HG02759 (cell line): Measurements from ENCODE around the gene SCRG1.

Source experiments
- ATAC-seq: cut with Tn5 transposase; IDR thresholded peaks from one replicate; pipeline ENCODE4 v1.9.1; 2021; ENCODE audit warnings: mild to moderate bottlenecking, moderate library complexity; ENCODE audit not compliant: unreplicated experiment

Gene SCRG1

DNA sequence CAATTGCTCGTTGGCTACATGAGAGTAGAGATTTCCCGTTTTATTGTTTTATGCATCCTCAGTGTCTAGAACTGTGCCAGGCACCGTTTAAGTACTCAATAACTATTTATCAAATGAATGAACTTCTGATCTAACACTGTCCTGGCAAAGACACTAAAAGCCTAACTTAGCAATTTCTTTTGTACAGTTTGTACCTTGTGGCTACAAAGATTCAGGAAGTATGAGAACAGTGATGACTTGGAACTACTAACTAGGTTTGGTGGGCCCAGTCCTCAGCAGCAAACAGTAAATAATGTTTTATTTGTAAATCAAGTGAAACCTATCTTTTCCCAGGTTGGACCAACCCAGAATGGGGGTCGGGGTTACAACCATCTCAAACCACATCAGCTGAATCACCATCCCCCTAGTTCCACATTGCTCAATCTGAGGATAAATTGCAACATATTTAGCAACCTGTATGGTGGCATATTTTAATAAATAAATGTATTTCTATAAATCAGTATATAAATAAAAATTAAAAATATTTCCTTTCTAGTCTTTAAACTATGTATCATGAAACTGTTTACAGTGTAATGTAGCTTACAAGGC is 12.3 kb upstream of the SCRG1 start:
- no peak for ATAC-seq

DNA sequence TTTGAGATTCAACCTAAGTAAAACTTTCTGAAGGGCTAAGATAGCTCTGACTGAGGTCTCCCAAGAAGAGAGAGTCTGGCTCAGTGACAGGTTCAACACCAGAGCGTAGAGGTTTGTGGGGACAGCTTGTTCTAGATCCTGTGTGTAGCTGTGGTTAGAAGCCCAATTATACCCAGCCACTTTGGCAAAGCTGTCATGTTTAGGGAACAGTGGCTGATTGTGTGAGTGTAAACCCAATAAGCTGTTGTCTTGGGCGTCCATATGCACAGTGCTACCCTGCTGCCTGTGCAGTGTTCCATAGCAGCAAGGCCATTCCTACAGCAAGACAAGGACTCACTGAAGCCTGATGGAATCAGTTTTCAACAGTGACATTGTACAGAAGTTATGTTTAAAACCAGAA is 11.2 kb upstream of the SCRG1 start:
- ATAC-seq: no peak

DNA sequence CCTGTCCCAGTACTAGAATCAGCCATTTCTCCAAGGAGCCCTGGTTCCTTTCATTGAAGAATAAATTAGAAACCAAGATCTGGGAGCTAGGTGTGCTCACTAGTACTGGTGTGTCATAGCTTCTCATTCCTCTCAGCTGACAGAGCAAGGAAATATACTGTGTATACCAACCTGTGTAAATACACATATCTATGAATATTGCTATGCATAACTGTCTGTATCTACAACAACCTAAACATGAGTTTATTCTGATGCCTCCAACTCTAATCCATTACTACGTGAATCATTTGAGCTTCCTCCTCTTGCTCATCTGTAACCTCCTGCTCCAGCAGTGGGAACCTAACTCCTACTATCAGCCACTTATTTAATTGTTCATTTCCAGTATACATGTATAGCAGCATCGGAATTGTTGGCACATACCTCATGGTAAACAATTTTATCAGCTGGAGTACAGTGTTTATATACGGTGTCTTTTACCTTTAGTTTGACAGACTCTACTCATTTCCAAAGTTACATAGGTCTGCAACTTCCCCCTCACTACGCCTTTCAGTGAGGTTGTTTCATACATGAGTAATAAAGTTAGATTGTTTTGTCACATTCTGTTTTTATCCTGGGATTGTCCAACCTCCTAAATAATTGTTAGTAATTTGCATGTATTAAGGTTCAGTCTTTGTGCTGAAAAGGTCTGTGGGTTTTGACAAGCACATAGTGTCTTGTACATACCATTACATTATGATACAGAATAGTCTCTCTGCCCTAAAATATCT is 7.1 kb upstream of the SCRG1 start:
- peak; percentile 71 for ATAC-seq

DNA sequence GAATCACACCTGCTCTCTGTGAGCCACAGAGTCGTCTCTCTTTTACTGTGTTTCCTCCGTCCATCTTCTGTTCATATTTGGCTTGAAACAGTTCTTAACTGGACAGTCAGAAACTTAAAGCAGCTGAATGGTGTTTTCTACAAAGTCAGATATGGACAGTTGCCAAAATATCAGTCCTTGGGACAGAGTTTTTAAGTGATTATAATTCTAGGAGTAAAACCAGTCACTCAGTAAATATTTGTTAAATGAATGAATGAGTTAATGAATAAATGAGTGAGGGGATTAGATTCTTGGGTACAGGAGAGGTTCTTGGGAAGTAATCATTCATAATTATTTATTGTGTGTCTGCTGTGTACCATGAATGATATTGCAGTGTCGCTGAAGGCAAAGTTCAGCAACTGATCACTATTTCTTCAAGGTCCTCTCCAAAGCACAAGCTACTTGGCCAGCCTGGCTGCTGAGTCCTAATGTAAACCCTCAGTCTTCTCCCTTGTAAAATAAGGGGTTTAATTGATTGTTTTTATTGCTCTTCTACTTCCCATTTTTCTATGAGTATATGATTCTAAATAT is 5.5 kb upstream of the SCRG1 start:
- no peak for ATAC-seq

DNA sequence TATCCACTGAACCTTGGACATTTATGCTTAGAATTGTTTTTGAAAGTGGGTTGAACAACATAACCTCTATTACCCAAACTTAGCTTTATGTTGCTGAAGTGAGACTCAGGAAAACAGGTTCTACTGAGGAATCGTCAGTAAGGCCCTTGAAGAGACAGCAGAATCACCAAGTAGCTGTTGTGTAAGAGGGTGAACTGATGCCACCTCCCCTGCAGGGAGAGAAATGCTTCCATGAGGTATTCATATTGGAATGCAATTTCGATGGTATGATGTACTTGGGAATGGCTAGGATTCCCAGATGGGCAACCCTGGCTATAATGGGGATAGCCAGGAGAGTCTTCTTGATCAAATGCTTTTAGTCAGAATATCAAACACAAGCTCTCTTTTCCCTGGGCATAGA is 4.1 kb upstream of the SCRG1 start:
- ATAC-seq: no peak

DNA sequence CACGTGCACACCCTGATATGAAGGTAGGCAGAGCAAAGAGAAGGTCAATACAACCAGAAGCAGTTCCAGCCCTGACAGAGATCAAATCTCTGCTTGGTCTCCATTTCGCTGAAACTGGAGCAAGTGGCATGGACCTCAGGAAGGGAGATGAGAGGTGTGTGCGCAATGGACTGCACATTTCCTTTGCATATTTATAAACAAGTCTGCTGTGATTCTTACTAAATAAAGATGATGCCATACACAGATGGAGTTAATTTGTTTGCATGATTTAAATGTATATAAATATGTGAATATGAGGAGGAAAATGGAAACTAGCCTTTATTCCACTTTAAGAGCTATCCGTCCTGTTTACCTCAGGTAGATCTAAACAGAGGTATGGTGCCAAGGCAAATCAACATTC is 2.1 kb upstream of the SCRG1 start:
- ATAC-seq: no peak

DNA sequence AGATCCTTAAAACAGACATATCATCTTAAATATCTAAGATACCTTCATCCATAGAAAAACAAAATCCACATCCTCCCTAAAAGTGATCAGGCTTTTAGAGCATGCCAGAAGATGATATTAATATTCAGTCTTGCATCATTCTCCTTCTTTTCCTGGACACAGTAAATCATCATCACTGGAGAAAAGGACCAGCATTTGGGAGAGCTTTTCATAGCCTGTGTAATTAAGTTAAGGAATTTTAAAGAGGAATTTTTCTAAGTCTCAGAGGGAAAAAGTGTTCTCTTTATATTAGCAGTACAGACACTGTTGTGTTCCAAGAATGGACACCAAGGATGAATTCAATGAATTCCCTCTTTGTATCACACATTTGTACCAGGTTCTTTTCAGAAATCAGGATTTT is 696 bp downstream of the SCRG1 start:
- ATAC-seq: no peak

DNA sequence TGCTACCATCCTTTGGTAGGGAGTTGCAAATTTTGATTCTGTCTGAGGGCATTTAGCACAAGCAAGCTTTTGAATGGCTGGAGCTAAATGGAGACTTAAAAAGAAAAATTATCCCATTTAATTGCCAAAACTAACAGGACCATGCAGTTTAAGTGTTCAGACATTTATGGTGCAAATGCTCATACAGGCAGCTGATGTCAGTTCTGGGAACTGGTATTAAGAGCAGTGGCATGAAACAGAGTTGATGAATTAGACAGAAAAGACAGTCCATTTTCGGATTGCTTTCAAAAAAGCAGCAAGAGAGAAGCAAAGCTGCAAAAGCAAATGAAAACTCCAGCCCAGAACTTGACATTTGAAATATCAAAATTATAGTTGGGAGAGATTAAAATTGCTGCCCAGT is 1.3 kb downstream of the SCRG1 start:
- no peak for ATAC-seq

DNA sequence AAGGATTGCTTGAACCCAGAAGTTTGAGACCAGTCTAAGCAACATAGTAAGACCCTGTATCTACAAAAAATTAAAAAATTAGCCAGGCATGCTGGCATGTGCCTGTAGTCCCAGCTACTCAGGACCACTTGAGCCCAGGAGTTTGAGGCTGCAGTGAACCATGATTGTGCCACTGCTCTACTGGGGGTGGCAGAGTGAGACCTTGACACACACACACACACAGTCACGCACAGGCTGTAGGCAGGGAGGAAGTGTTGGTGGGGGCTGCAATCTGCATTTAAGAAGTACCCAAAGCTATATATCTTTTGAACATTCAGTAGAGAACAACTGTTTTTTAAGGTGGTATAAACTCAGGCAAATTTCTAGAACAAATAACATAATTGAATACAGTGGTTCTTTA is 7.2 kb downstream of the SCRG1 start:
- ATAC-seq: no peak

DNA sequence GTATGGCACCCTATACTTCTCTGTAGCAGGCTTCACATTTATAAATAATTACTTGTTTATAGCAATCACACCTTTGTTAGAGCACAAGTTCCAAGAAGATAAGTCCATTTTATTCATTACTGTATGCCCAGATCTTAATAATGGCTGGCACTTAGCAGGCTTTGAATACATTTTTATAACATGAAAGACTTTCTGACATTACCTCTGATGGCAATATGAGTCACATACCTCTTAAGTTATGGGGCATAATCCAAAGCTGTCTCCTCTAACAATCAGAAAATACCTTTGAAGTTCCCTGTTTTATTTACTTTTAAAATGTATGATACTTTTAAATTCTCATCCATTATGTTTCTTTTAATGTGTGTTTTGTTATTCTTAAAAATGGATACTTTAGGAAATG is 12.2 kb downstream of the SCRG1 start:
- no peak for ATAC-seq

DNA sequence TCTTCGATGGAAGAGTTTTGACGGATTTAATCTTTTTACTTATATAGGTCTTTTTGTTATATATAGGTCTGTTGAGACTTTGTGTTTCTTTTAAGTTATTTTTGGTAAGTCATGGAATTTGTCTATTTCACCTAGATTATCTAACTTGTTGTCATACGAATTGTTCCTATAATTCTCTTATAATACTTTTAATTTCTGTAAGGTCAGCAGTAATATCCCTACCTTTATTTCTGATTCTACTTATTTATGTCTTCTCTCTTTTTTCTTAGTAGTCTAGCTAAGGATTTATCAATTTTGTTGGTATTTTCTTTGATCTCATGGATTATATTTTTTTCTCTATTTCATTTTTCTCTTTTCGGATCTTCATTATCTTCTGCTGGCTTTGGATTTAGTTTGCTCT is 16.6 kb downstream of the SCRG1 start:
- ATAC-seq: no peak

DNA sequence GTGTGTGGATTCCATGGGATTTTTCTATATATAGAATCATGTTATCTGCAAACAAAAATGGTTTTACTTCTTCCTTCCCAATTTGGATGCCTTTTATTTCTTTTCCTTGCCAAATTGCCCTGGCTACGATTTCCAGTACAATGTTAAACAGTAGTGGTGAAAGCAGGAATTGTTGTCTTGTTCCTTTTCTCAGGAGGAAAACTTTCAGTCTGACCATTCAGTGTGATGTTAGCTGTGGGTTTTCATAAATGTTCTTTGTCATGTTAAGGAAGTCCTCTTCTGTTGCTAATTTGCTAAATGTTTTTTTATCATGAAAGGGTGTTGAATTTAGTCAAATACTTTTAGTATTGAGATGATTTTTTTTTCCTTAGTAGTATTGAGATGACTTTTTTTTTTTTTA is 17.3 kb downstream of the SCRG1 start:
- no peak for ATAC-seq

DNA sequence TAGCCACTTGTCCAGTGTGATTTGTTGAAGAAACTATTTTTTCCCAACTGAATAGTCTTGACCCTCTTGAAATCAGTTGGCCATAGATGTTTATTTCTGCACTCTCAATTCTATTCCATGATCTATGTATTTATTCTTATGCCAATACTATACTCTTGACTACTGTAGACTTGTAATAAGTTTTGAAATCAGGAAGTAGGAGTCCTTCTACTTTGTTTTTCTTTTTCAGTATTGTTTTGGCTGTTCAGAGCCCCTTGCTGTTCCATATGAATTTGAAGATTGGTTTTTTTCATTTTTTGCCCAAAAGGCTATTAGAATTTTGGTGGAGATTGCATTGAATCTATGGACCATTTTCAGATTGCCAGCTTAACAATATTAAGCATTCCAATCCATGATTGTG is 17.9 kb downstream of the SCRG1 start:
- no peak for ATAC-seq

DNA sequence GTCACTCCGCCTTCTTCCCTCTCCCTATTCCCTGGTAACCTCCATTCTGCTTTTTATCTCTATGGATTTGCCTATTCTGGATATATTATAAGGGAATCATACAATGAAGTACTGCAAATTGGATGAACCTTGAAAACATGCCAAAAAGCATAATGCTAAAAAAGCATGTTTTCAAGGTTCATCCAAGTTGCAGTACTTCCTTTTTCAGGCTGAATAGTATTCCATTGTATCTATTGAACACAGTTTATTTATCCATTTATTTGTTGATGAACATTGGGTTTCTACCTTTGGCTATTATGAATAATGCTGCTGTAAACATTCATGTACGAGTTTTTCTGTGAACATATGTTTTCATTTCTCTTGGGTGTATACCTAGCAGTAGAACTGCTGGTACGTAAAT is 19.0 kb downstream of the SCRG1 start:
- no peak for ATAC-seq

DNA sequence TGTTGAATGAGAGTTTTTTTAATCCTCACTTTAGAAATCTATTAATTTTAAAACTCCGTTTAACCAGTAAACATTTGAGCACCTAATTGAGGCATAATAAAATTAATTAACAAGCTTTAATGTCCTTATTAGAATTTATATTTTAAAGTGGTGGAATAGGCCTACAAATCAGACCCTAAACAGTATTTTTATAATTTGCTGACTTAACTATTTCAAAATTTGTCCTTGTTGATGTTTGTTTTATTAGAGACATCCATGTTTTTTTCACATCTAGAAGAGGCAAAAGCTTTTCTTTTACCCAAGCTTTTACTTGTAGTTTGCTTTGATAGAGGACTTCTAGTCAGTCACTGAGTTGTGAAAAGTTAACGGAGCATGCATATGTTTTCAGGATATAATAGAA is 24.3 kb downstream of the SCRG1 start:
- no peak for ATAC-seq

DNA sequence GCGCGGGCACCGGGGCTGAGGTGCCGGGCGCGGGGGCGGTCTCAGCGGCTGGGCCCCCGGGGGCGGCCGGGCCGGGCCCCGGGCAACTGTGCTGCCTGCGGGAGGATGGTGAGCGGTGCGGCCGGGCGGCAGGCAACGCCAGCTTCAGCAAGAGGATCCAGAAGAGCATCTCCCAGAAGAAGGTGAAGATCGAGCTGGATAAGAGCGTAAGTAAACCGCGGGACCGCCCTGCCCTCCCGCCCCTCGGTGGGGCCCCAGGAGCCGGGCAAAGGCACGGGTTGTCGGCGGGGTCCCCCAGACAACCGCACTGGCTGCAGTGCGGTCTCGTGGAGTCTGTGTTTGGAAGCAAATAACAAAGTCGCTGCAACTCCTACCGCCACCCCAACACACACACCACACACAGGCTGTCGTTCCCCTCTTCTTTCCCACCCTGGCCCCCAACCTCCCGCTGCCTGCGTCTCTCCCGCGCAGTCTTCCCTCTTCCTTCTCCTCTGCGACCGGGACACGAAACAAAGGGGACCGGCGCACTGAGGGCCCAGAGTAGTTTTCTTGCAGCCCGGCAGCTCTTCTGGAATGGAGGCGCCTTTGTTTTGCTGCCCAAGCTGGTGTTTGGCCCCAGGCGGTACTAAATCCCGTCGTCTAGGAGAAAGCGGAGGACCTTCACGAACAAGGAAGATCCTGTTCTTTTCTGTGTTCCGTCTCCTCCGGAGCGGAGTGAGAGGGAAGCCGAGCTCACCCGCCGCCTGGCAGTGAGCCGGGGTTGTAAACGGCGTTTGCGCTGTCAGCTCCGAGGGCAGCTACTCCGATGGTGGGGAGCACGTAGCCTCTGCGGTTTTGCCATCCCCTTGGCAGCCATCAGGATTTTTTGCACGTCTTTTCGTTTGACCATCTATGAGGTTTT is 27.4 kb downstream of the SCRG1 start:
- peak; percentile 26 for ATAC-seq

DNA sequence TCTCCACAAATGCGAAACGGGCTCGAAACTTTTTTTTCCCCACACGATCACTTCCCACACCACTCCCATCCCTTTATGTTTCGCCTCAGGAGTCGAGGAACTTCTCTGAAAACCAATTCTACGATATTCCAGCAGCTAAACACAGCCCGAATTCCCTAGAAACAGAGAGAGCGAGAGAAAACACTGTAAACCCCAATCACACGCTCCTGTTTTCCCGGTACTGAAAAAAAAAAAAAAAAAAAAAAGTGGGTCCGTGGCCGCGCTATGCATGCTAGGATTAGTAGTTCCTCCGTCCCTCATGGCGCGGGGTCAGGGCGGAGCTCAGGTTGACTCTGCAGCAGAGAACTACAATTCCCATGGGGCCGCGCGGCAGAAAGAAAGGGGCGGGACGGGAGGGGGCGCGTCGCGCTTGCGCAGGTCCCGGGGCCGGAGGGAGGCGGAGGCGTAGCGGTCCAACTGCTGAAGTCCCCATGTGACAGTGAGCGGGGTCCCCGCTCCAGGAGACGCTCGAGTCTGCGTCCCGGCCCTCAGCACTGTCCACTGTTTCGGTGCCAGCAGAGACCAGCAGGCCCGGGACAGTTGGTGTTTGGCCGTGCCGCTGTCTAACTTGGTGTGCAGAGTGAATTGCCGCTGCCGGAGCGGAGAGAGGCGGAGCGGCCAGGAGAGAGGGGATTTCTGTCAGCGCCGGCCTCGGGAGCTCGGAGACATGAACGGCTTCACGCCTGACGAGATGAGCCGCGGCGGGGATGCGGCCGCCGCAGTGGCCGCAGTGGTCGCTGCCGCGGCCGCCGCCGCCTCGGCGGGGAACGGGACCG is 28.2 kb downstream of the SCRG1 start, which contains the start of gene SAP30:
TSS of gene SAP30 (plus strand) at position 478 of the 815 bp plus-strand sequence. CDS start at position 707, 229 bp downstream.
- ATAC-seq: peak; percentile 69

DNA sequence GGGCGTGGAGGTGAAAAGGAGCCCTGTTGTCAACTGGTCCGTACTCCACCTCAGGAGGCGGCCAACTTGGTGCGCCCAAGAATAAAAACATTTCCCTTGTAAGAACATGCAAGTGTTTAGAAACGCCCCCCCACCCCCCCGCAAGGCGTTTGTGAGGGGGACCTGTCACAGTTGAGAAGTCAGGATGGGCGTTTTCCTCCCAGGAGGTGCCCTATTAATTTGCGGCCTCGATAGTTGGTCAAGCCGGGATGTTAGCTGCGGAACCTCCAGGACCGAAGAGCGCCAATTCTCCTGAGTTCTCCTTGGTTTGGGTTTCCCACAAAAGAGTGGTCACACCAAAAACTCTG is 28.8 kb downstream of the SCRG1 start:
- ATAC-seq: peak; percentile 2

DNA sequence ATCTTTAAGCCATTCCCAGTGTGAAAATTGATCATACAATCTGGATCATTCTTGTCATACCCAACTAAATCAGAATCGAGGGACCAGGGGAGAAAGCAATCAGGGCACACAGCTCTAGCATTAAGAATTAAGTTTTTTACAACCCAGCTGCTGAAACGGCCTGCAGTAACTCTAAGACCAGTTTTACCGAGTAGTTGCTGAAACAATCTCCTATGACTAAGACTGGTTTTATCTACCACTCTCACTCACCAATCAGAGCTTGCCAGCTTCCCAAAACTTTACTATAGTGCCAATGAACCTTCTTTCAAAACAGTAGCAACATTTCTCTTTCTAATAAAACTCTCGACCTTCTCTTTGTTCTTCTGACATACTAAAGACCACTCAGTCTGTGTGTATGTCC is 31.0 kb downstream of the SCRG1 start:
- no peak for ATAC-seq

DNA sequence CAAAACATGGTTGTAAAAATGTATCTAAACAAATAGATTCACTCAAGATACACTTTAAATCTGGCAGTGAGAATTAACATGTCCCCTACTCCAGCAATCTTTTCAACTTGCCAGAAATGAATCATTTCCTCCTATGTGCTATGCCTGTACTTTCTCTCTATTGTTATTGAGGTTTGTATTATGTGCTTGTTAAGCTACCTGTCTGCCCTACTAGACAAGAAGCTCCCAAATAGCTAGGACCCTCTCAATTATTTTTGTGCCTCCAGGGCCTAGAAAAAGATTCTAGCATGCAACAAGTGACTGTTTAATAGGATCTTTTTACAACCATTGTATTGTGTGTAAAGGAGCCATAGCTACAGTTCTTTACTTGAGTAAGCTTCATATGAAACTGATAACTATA is 31.6 kb downstream of the SCRG1 start:
- ATAC-seq: no peak
